ENCODE data around the gene NT5DC1.

- no peak for TF ChIP-seq CTCF (IDR thresholded peaks at IDR 0.05)
- no peak for TF ChIP-seq POLR2A (IDR thresholded peaks at IDR 0.05)
Measured at GRCh38 chr6:116133453-116133852, 32.8 kb downstream of the NT5DC1 start.

Measured in tibial nerve (tissue), 3 donors.